ENCODE results near the gene CDK5R2. TPM values are rescaled to one million over a fixed set of nuclear protein-coding genes. Genes with fewer than 3 reads are reported as not detected.

CDK5R2 gene
- total and polyA plus RNA-seq, 8 donors = 0.13 to 0.30 (median 0.17) TPM; not detected in 2

DNA sequence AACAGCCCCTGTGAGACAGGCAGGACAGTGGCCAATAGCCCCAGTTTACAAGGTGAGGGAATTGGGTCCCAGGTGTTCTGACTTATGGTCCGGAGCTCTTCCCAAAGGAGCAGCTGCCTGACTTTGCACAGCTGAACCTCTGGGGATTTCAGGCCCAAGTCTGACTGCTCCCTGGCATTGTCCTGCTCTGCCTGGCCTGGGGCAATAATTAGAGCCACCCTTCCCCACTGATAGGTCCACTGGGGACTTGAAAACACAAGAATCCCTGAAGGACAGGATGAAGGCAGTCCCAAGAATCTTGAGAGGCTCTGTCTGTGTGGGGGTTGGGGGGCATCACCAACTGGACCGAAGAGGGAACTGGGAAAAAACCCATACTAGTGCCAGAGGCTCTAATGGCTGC lies 29.2 kb downstream of the CDK5R2 start:
- H3K4me3 ChIP-seq = no peak overlapping the region
- H3K9me3 ChIP-seq = no peaks in the 10 kb centered on the region
- H3K27ac ChIP-seq = no peak overlapping the region
- intact Hi-C loops (cut with DNase I) = no loop called here
- peaks cover 8 to 26% of the 10 kb centered on the region in 2 donors for H3K4me1 ChIP-seq
- DNase-seq (no peak), ATAC-seq (no peak)
- no peak for TF ChIP-seq CTCF (IDR thresholded peaks at IDR 0.05)
- peaks cover 99 to 100% of the 10 kb centered on the region in 2 donors for H3K27me3 ChIP-seq
- no peaks in the 10 kb centered on the region for H3K36me3 ChIP-seq

DNA sequence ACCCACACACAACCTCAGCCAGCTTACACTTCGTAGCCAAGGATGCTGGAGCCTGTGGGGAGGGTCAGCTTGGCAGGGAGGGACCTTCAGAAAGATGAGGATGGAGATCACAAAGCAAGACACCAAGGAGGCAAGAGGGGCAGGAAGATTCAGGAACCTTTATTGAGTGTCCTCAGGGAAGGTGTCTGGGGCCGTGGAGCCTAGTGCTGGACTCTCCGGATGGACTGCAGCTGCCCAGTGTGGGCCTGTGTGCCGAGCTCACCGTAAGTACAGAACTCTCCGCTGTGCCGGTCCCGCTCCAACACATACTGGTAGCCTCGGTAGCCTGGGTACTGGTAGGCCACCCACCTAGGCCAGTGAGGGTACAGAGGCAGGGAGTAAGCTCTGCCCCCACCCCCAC lies 30.6 kb downstream of the CDK5R2 start:
- Histone ChIP-seq H3K4me1 (peaks cover 6 to 20% of the 10 kb centered on the region in 2 donors), H3K36me3 (no peaks in the 10 kb centered on the region), H3K27me3 (peaks cover 99 to 100% of the 10 kb centered on the region in 2 donors), H3K4me3 (no peak overlapping the region), H3K27ac (no peak overlapping the region), H3K9me3 (no peaks in the 10 kb centered on the region)
- intact Hi-C loops (cut with DNase I) = no loop called here
- ATAC-seq (no peak), DNase-seq (no peak)
- no peak for TF ChIP-seq CTCF (IDR thresholded peaks at IDR 0.05)

DNA sequence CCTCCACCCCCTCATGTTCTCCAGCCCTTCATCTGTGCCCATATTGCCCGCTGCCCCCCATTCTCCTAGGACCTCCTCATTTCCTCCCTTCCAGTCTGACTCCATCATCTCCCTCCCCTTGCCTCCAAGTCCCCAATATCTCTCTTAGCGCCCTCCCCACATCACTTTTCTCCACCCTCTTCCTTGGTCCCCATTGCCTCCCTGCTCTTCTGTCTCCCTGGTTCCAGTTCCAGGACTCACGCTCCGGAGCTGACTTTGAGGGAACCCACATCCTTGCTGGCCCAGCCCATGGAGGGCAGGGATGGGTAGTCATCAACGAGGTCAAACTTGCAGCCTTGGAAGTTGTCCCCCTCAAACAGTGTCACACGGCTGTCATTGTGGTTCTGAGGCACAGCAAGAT lies 31.1 kb downstream of the CDK5R2 start:
- peaks cover 6 to 16% of the 10 kb centered on the region in 2 donors for H3K4me1 ChIP-seq
- ATAC-seq (no peak), DNase-seq (no peak)
- H3K9me3 ChIP-seq = no peaks in the 10 kb centered on the region
- no peaks in the 10 kb centered on the region for H3K36me3 ChIP-seq
- H3K27me3 ChIP-seq = peaks cover 99 to 100% of the 10 kb centered on the region in 2 donors
- no peak overlapping the region for H3K27ac ChIP-seq
- intact Hi-C loops (cut with DNase I) = no loop called here
- no peak for TF ChIP-seq CTCF (IDR thresholded peaks at IDR 0.05)
- H3K4me3 ChIP-seq = no peak overlapping the region

GRCh38 chr2:218991674-218992168 lies 32.3 kb downstream of the CDK5R2 start:
- no peak for TF ChIP-seq CTCF (IDR thresholded peaks at IDR 0.05)
- no peak overlapping the region for H3K4me3 ChIP-seq
- ATAC-seq (no peak), DNase-seq (no peak)
- H3K9me3 ChIP-seq = no peaks in the 10 kb centered on the region
- intact Hi-C loops (cut with DNase I) = no loop called here
- no peak overlapping the region for H3K27ac ChIP-seq
- H3K4me1 ChIP-seq = peaks cover 8 to 26% of the 10 kb centered on the region in 2 donors
- no peaks in the 10 kb centered on the region for H3K36me3 ChIP-seq
- H3K27me3 ChIP-seq = peaks cover 96 to 100% of the 10 kb centered on the region in 2 donors

- H3K4me3 ChIP-seq = no peak overlapping the region
- ATAC-seq (no peak), DNase-seq (no peak)
- H3K27me3 ChIP-seq = peaks cover 92 to 100% of the 10 kb centered on the region in 2 donors
- intact Hi-C loops (cut with DNase I) = no loop called here
- TF ChIP-seq CTCF (IDR thresholded peaks at IDR 0.05) = no peak
- H3K27ac ChIP-seq = no peak overlapping the region
- no peaks in the 10 kb centered on the region for H3K36me3 ChIP-seq
- H3K4me1 ChIP-seq = peaks cover 8 to 26% of the 10 kb centered on the region in 2 donors
- H3K9me3 ChIP-seq = no peaks in the 10 kb centered on the region
Observed at GRCh38 chr2:218992196-218992595, 32.7 kb downstream of the CDK5R2 start.

Measured in left lung (tissue), 10 donors.